HG03064 (cell line): ENCODE results near the gene HOXB1.
A peak's percentile ranks its signal among the peaks of the same experiment; 100 is the strongest.
"Not testable (repeated sequence)": the region's sequence is repeated elsewhere in the genome, so short reads cannot be mapped to it uniquely, and the experiment has no call there.

Source experiments
- ATAC-seq: cut with Tn5 transposase; IDR thresholded peaks from one replicate; pipeline ENCODE4 v1.9.1; 2021; ENCODE audit warnings: low read depth; ENCODE audit not compliant: unreplicated experiment

HOXB1 gene

DNA sequence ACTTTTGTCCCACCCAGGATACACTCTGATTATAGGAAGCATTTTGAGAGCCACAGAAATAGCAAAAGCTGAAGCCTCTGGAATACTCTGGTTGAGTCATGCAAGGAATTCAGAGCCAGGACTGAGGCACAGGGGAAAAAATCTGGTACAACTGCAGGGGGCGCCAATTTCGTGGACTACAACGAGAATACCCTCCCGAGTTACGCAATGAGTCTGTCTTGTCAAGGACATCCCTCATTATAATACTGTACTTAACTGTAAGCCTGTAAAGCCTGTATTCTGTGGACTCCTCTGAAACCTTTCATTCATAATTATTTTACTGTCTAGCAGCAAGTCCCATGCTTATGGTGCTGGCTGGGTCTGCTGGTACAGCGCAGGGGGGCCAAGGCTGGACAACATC, 7.8 kb downstream of the HOXB1 start:
- ATAC-seq = no peak

DNA sequence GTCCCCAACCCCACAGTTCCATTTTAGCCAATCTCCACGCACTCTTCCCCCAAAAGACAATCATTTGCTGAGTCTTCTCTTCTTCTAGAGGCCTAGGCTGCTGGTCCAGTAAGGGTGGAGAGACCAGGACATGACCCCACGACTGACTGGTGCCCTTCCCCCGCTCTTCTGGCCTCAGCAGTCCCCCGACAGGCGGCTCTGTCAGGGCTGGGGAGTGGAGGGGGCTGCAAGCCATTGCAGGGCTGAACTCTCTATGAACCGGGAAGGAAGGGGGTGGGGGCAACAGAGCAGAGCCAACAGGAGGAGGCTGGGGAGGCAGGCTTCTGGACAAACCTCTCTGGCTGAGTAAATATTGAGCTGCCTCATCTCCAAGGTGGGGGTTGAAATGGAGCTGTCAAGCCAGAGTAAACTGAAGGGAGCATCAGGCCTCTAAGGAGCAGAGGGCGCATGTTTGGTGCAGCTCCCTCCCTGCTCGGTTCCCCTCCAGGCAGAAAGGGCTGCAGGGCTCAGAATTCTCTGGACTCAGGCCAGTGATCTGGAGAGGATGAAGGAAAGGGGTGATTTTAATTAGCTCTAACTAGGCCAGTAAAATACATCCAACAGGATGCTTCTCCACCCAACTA, 8.7 kb downstream of the HOXB1 start:
- ATAC-seq = no peak

DNA sequence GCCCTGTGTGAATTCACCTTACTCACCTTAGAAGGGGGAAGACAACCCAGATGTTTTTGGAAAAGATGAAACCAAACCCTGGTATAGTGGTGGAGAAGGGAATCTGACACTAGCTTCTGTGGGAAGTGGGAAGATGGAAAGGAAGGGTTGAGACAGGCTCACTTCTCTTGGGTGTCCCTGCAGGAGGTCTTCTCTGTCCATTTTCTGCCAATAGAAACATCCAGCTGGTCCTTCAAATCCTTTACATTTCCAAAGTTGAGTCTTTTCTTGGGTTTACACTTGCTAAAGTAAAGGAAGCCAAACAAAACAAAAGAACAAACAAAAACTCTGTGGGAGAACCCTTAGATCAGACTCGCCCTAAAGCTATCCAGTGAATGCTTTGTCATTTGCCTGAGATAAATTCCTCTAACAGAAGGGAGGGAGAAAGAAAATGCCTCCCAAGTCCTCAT, 10.2 kb downstream of the HOXB1 start:
- no peak for ATAC-seq

DNA sequence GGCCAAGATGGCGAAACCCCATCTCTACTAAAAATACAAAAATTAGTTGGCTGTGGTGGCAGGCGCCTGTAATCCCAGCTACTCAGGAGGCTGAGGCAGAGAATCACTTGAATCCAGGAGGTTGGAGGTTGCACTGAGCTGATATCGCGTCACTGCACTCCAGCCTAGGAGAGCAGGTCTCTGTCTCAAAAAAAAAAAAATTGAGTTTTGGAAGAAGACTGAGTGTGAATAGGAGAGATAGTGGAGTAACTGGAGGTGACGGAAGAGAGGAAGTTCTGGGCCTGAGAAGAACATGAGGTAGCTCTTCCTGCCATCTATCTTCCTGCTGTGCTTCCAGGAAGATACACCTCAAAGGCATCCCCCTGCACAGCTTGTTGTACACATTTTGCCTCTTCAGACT, 11.4 kb downstream of the HOXB1 start:
- no peak for ATAC-seq

DNA sequence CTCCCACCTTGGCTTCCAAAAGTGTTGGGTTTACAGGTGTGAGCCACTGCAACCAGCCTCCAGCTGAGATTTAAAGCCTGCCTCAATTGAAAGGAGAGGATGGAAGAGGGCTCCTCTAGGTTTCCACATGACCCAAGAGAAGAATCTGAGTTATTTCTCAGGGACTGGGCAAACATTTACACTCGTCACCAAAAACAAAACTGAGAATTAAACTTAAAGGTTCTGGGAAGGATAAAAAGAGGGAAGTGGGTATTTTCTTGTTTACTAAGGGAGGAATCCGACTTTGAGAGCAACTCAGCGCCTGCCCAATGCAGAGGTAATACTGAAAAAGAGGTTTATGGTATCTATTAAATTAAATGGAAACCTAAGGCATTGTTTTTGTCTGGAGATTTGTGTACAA, 13.3 kb downstream of the HOXB1 start:
- ATAC-seq = no peak

DNA sequence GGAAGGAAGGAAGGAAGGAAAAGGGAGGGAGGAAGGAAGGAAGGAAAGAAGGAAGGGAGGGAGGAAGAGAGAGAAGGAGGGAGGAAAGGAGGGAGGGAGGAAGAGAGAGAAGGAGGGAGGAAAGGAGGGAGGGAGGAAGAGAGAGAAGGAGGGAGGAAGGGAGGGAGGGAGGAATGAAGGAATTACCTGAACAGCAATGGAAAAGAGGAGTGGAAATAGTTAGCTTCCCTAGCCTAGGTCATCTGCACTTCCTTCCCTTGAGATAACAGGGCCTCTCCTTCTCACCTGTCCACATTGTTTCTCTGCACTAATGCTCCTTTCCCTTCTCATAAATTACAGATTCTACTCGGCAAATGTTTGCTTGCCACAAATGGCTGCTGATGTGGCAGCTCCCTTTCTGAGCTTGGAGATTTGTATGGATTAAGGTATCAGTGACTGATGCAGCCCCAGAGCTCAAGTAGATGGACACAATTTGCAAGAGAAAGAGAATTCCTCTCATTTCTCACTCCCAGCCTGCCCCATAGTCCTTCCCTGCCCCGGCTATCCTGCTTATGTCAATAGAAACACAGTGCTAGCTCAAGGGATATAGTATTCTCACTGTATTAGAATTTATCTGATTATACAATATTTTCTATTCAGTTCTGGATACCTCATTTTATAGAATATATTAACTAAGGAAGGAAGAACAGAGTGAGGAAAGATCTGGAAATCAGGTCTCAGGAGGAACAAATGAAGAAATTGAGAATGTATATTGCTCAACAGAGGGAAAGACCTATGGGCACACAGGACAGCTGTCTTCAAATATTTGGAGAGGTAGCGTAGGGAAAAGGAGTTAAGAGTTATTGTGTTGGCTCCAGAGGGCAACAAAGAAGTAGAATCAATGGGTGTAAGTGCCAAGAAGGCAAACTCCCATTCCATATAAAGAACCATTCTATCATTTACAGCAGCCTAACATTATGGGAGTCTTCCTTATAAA, 14.6 kb downstream of the HOXB1 start:
- no peak for ATAC-seq

DNA sequence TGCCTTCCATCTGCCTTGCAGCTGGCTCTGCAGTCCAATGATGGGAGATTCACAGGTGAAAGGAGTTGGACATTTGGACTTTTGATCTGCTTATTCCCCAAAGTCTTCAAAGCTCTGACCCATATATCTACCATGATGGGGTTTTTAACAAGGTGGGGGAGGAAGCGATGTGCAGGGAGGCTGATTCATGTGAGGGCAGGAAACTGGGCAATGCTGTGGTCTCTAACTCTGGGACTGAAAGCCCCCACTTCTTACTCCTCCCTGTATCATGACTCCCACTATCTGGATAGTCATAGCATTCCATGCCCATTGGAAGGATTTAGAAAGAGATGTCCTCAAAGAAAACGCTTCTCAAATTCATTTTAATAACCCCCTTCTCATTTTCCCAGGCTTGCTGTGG, 16.3 kb downstream of the HOXB1 start:
- ATAC-seq = no peak

DNA sequence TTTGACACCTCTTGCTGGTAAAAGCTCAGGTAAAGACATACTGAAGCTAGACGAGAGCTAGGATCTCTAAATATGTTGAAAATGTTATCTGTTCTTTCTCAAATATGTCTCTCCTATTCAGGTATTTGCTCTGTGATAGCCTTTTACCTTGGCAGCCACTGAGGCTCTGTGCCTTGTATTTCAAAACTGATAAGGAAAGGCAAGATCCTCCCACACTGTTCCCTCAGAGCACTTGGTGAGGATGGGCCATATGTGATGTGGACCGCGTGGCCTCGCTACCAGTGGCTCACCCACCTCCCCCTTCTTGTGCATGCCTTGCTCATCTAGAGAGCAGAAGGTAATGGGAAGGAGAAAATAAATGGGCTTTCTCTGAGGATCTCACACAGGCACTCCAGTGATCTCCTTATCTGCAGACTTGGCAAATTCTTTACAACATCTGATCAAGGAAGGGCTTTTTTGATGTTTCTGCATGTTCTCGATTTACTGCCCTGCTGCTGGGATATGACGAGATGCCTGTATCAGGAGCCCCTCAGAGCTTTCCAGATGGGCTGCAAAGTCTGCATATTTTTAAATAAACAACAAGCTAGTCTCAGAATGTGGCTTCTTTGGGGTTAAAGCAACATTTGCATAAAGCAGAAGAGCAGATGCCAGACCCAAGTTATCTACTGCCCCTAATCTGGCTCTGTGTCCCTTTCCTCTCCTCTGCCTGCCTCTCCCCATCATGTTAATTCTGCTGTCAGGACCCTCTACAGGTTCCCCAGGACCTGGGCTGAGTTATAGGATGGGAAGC, 16.9 kb downstream of the HOXB1 start:
- no peak for ATAC-seq

DNA sequence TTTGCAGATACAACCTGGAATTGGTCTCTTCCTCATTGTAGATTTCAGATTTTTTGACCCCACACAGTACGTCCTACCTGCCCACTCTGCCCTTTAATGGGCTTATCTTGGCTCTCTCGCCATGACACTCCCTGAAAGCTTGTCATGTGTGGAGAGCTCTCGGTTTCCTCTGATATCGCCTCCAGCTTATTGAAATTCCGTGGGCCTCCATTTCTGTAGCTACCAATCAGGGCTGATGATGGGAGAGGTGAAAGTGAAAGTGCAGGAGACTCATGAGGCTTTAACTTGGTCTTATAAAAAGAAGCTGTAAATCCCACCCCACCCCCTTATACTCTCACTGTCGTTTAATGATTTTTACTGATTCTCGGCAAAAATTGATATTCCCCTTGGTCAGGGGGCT, 17.7 kb downstream of the HOXB1 start:
- ATAC-seq = no peak

DNA sequence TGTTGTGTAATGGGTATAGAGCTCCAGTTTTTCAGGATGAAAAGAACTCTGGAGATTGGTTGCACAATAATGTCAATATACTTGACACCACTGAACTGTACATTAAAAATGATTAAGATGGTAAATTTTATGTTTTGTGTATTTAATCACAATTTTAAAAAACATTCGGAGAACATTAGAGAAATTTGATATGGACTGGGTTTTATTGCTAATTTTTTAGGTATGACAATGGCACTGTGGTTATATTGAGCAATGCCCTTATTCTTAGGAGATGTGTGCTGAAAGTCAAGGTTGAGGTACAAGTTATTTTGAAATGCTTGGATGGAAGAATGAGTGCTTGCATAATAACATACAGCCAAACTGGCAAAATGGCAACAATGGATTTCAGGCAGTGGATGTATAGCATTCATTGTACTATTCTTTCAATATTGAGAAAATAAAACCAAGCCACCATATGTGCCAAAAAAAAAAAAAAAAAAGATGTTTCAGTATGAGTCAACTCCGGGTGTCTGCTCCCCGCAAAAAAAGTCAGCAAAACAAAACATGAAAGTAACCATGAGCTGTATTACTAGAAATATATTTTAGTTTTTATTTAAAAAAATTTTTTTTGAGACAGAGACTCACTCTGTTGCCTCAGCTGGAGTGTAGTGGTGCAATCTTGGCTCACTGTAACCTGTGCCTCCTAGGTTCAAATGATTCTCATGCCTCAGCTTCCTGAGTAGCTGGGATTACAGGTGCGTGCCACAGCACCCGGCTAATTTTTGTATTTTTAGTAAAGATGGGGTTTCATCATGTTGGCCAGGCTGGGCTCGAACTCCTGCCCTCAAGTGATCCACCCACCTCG, 19.8 kb downstream of the HOXB1 start:
- ATAC-seq = no peak

DNA sequence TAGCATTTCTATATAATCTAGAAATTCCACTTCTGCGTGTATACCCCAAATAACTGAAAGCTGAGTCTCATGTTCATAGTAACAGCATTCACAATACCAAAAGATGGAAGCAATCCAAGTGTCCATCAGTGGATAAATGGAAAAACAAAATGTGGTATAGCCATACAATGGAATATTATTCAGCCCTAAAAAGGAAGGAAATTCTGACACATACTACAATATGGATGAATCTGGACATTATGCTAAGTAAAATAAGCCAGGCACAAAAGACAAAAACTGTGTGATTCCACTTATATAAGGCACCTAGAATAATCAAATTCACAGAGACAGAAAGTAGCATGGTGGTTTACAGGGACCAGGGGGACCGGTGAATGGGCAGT, 20.4 kb downstream of the HOXB1 start:
- ATAC-seq = no peak

DNA sequence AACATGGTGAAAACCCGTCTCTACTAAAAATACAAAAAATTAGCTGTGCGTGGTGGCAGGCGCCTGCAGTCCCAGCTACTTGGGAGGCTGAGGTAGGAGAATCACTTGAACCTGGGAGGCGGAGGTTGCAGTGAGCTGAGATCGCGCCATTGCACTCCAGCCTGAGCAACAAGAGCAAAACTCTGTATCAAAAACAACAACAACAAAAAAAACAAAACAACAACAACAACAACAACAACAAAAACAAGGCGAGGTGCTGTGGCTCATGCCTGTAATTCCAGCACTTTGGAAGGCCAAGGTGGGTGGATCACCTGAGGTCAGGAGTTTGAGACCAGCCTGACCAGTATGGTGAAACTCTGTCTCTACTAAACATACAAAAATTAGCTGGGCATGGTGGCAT, 21.1 kb downstream of the HOXB1 start:
- ATAC-seq = not testable (repeated sequence)

DNA sequence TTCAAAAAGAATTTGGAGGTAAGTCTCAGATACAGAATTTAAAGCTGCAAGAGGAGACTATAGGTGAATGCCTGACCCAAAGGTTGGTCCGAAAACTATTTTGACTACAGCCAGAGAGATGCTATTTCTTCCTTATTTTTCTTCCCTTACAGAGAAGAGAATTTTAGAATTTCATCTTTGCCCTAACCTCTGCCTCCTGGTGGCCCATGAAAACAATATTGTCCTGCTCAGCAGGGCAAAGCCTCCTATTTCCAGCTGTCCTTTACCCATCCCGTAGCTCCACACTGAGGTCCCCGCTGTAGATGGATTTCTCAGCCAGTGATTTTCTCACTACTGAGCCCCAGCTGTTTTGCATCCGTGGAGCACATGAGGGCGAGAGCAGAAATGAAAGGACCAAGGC, 24.6 kb downstream of the HOXB1 start:
- ATAC-seq = no peak

DNA sequence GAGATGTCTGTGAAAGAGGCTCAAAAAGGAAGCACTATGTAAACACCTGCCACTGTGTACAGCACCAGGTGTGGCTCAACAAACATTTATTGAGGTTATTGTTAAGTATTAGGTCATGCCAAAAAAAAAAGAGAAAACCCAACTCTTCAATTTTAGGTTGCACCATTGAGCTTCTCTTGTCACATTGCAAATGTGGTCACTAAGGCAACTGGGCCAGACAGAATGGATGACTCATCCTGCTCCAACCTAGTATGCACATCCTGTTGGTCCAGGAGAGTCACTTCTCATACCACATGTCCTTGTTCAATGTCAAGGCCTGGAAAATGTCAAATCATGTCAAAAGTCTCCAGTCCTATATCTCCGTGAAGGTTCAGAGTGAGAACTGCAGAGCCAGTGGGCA, 25.0 kb downstream of the HOXB1 start:
- peak; percentile 70 for ATAC-seq

DNA sequence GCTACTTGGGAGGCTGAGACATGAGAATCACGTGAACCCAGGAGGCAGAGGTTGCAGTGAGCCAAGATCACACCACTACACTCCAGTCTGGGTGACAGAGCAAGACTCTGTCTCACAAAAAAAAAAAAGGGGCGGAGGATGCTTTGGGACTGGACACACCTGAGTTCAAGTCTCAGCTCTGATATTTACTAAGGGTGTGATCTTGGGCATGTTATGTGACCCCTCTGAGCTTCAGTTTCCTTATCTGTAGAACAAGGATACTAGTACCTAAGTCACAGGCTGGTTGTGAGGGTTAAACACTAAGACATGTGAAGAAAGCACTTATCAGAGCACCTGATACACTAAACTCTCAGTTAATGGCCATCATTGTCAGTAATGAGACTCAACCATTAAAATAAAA, 25.9 kb downstream of the HOXB1 start:
- ATAC-seq = no peak

DNA sequence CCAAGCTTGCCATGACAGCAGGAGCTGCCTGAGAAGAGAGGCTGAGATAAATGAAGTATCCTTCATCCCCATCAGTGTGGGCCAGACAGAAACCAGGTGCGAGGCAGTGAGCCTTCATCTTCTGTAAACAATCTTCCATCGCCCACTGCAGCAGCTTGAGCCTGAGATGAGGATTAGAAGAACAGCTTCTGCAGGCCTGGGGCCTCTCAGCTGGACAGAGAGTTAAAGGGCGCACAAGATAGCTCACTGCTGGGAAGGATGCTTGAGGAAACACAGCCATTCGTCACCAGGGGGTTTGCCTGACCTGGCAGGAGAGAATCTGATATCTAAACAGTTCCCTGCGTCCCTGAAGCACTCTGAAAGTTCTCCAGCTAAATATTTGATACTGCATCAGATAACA, 27.1 kb downstream of the HOXB1 start:
- ATAC-seq = no peak

DNA sequence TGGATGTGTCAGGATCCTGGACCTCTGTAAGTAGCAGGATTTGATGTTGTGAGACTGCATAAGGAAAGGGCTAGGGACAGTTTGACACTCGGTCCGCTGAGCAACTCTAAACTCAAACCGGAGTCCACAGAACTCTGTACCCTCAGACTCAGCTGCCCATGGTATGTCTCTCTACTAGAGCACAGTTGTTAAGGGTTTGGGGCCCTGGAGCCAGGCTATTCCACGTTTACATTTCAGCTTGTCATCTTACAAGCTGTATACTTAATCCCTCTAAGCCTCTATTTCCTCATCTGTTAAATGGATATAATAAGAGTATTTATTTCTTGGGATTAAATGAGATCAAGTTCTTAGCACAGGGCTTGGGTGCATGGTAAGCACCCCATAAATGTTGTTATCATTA, 27.9 kb downstream of the HOXB1 start:
- ATAC-seq = no peak

DNA sequence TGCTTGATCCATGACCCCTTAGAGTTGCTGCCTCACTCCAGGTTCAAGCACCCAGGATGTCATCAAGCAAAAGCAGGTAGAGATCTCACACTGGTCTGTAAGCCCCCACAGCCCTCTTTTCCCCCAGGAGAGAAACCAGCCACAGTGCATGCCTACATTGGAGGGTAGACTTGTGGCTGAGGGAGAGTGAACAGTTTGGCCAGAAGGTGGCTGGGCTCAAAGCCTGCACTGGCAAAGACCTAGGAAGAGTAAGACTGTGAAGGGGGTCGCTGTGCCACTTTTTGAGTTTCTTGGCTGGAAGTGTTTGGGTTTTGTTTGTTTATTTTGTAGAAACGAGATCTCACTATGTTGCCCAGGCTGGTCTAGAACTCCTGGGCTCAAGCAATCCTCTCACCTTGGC, 28.5 kb downstream of the HOXB1 start:
- no peak for ATAC-seq

DNA sequence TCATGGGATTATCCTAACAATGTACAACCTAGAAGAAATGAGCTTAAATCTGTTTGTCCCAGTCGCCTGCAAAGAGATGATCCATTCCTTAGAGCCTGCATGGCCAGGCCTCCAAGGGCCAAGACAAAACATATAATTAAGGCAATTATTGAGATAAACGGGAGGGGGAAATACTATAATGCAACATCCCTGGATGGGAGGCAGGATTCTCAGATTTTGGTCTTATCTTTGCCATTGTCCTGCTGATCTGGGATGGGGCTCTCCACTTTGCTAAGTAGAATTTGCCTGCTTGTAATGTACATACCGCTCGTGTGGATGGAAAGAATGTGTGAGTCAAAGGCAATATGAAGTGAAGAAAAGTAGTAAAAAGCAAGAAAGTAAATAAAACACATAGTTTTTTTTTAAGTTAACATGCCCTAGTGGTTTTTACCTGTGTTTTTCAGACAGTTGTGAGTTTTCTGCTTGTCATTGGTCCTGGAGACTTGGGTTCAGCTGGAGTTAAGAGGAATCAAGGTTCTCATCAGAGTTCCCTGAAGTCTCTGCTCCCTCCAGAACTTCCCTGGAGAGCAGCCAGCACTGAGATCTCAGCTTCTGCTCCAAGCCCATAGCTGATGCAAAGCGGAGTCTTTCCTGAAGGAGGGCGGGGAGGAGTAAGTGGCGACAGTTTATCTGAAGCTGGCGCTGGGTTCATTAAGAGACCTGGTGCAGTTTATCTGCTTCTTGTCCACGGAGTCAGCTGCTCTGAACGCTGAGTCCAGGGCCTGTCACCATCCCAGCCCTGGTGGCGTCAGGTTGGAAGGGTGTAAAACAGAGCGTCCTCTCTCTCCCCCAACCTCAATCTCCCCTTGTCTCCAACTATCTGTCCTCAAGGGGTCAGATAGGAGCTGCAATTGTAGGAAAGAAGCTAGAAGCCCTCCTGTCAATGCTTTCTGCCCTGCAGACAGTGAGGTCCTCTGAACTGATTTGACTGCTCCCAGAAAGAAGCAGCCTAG, 30.1 kb downstream of the HOXB1 start:
- ATAC-seq = no peak
